Stimulated activated CD4-positive, alpha-beta T cell treated with anti-CD3 and anti-CD28 coated beads, Interleukin-1b, Interleukin-23, amount 100 ng/mL, for 1 hour (primary cell): ENCODE results near the gene TMEM234.

Experiments
- DNase-seq, 2 donors: peaks; one replicate each; pipeline ENCODE4 v3.0.0-alpha.2; 2020; ENCODE audit warnings: low read depth in 2 of 2

The TMEM234 gene

DNA sequence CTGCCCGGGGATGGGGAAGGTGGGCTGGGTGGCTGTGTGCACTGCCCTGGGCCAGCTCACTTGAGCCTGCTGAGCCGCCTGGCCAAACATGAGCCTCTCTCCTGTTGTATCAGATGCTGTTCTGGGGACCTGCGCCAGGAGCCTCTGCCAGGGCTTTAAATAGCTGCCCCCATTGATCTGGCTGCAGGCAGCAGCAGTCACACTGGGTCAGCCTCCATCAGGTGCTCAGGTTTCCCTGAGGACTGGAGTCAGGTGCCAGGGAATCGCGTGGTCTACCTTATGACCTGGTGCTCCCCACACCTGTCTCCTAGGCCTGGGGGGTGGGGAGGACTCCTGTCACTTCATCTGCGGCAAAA, 22.5 kb downstream of the TMEM234 start:
- DNase-seq, result no peak

- no peak for DNase-seq
These were observed 23.0 kb downstream of the TMEM234 start for GRCh38 chr1:32199043-32199716.

- DNase-seq, result no peak
These were observed 23.7 kb downstream of the TMEM234 start for GRCh38 chr1:32198237-32199042.

DNA sequence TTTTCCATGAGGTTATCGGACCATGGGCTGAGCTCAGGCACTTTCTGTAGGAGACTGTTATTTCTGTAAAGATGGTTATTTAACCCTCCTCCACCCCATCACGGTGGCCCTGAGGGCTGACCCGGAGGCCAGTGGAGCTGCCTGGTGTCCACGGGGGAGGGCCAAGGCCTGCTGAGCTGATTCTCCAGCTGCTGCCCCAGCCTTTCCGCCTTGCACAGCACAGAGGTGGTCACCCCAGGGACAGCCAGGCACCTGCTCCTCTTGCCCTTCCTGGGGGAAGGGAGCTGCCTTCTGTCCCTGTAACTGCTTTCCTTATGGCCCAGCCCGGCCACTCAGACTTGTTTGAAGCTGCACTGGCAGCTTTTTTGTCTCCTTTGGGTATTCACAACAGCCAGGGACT, 24.3 kb downstream of the TMEM234 start:
- no peak for DNase-seq

- DNase-seq, result no peak
These were observed 25.1 kb downstream of the TMEM234 start for GRCh38 chr1:32197074-32197473.

- no peak for DNase-seq
These were observed 26.0 kb downstream of the TMEM234 start for GRCh38 chr1:32195972-32196823.

- DNase-seq, result no peak
These were observed 26.6 kb downstream of the TMEM234 start for GRCh38 chr1:32195531-32195930.

DNA sequence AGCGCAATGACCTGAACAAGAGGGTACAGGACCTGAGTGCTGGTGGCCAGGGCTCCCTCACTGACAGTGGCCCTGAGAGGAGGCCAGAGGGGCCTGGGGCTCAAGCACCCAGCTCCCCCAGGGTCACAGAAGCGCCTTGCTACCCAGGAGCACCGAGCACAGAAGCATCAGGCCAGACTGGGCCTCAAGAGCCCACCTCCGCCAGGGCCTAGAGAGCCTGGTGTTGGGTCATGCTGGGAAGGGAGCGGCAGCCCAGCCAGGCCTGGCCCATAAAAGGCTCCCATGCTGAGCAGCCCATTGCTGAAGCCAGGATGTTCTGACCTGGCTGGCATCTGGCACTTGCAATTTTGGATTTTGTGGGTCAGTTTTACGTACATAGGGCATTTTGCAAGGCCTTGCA, 27.2 kb downstream of the TMEM234 start:
- no peak for DNase-seq

DNA sequence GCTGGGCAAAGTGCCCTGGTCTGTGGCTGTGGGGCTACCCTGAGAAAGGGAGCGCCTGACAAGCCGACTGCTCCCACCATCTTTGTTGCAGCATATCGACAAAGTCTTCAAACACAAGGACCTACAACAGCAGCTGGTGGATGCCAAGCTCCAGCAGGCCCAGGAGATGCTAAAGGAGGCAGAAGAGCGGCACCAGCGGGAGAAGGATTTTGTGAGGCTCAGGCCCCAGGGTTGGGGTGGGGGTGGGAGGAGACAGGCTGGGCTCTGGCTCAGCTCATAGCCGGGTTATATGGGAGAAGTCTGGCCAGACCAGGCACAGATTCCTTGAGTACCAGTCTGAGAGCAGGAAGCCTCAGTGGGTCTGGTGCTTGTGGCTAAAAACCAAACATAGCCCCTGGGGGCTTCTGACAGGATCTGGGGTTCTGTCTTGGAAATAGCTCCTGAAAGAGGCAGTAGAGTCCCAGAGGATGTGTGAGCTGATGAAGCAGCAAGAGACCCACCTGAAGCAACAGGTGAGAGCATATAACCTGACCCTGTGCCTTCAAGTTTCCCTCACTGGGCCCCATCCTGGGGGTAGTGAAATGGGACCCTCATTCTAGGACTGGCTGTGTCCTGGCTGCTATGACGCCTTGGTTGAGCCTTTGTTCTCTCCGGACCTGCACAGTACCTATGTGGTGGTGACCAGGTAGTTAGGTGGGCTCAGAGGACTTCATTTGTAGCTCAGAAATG, 29.8 kb downstream of the TMEM234 start:
- DNase-seq, result no peak

- no peak for DNase-seq
These were observed 34.3 kb downstream of the TMEM234 start for GRCh38 chr1:32187850-32188249.

DNA sequence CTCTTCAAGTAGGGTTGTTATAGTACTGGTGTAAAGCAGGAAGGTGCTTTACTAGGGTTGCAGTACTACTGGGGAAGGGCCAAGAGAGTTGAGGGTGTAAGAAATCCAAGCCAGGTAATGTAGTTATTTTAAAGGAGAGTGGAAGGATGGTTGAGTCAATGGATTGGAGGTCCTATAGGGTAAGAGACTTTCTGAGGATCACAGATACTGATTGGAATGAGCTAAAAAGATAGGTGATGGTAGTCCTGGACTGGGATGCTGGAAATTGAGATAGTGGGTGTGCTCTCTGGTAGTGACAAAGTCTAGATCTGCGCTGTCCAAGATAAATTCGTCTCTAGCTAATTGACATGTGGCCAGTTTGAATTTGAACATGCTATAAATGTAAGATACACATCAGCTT, 35.7 kb downstream of the TMEM234 start:
- no peak for DNase-seq

GRCh38 chr1:32186077-32186476, 36.1 kb downstream of the TMEM234 start:
- no peak for DNase-seq

- no peak for DNase-seq
These were observed 37.5 kb downstream of the TMEM234 start for GRCh38 chr1:32184650-32185049.

DNA sequence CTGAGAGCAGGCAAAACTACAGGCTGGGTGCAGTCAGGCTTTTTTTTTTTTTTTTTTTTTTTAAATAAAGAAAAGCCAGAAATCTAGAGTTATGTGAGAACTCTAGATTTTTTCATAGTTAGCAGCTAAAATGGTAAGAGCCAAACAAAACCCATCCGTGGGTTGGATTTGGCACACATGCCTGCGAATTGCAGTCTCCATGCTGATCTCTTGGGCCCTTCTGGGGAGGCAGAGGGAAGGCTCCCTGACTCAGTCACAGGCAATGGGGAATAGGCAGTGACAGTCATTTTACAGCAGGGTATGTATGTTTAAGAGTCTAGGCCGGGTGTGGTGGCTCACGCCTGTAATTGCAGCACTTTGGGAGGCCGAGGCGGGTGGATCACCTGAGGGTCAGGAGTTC, 40.1 kb downstream of the TMEM234 start:
- no peak for DNase-seq

DNA sequence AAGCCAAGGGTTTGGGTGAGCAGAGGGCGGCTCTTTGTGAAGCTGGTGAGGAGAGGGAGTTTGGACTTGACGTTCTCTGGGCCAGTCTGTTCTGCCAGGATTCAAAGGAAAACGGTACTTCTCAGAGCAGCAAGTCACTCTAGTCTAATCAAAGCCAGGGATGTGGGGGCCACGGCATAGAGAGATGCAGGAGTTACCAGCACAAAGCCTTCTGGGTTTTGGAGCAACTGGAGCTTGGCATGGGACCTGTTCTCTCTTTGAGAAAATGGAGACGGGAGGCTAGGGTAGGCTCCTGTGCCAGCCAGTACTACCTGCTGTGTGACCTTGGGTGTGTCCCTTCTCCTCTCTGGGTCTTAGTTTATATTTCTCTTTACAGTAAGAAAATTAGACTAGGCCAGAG, 40.6 kb downstream of the TMEM234 start:
- DNase-seq, result no peak

- DNase-seq, result no peak
These were observed 41.1 kb downstream of the TMEM234 start for GRCh38 chr1:32181065-32181464.

DNA sequence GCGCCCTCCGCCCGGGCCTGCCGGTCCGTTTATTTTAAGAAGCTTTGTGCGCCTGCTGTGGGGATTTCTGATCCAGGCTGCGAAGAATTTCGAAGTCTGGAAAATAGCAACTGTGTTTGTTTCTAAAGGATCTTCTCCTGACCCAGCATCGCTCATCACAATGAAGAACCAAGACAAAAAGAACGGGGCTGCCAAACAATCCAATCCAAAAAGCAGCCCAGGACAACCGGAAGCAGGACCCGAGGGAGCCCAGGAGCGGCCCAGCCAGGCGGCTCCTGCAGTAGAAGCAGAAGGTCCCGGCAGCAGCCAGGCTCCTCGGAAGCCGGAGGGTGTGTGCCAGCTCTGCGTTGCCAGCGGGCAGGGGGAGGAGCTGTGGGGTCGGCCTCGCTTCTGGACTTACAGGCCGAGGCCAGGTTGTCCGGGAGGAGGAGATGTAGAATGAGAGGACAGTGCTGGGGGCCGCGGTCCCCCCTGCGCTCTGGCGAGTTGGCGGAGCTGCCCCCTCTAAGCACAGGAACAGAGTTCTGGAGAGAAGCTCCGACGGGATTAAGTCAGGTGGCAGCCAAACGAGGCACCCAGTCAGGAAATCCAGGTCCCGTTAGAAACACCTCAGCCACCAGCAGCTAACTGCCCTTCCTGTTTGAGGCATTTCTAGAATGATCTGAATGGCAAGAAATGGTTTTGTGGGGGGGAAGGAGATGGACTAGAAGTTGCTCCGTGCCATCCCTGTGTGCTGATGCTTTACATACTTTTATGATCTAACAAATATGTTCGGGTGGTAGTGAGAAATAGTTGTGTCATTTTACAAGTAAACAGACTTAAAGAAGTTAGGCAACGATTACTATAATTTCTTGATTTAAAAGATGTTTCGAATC, 41.7 kb downstream of the TMEM234 start:
- no peak for DNase-seq

GRCh38 chr1:32179443-32180185, 42.5 kb downstream of the TMEM234 start, which contains the start of gene TXLNA:
TXLNA (plus strand) TSS chr1:32179675; CDS start chr1:32180346, 671 bp downstream.
- peak; percentile 72 to 74 for DNase-seq

- DNase-seq, result no peak
These were observed 43.0 kb downstream of the TMEM234 start for GRCh38 chr1:32179193-32179442.
